Superior temporal gyrus (tissue), 1 donor: ENCODE measurements around the gene ARID1B.

Experiments
- DNase-seq: peaks from one replicate; pipeline ENCODE4 v3.0.0-alpha.2; 2016; ENCODE audit errors: extremely low spot score

The ARID1B gene

GRCh38 chr6:157207521-157208076, 430.4 kb downstream of the ARID1B start:
- DNase-seq = no peak

- DNase-seq = peak; percentile 70
Observed at GRCh38 chr6:157209865-157210530, 432.8 kb downstream of the ARID1B start.

GRCh38 chr6:157210954-157211353, 433.8 kb downstream of the ARID1B start:
- DNase-seq = no peak

- no peak for DNase-seq
Observed at GRCh38 chr6:157211603-157212455, 434.7 kb downstream of the ARID1B start.

GRCh38 chr6:157213426-157213825, 436.2 kb downstream of the ARID1B start:
- no peak for DNase-seq

- peak; percentile 67 for DNase-seq
Observed at GRCh38 chr6:157213907-157214565, 436.9 kb downstream of the ARID1B start.

- DNase-seq = peak; percentile 66
Observed at GRCh38 chr6:157215717-157216116, 438.5 kb downstream of the ARID1B start.

- DNase-seq = no peak
Observed at GRCh38 chr6:157216570-157216969, 439.4 kb downstream of the ARID1B start.

GRCh38 chr6:157217198-157217893, 440.2 kb downstream of the ARID1B start:
- no peak for DNase-seq

- no peak for DNase-seq
Observed at GRCh38 chr6:157217894-157218370, 440.8 kb downstream of the ARID1B start.

GRCh38 chr6:157218371-157219198, 441.4 kb downstream of the ARID1B start:
- DNase-seq = no peak

GRCh38 chr6:157219201-157220200, 442.3 kb downstream of the ARID1B start:
- no peak for DNase-seq

GRCh38 chr6:157220485-157220884, 443.3 kb downstream of the ARID1B start:
- DNase-seq = no peak

GRCh38 chr6:157221049-157221816, 444.1 kb downstream of the ARID1B start:
- DNase-seq = peak; percentile 76

- no peak for DNase-seq
Observed at GRCh38 chr6:157221817-157222175, 444.6 kb downstream of the ARID1B start.

GRCh38 chr6:157222201-157222981, 445.2 kb downstream of the ARID1B start:
- no peak for DNase-seq

- no peak for DNase-seq
Observed at GRCh38 chr6:157223021-157223430, 445.8 kb downstream of the ARID1B start.

- no peak for DNase-seq
Observed at GRCh38 chr6:157223511-157223910, 446.3 kb downstream of the ARID1B start.
